COR-L47 (cell line): ENCODE results near the gene ZBTB42.

Source experiments
- DNase-seq: peaks from one replicate; lab custom pipeline; 2025; lab: John Stamatoyannopoulos, UW

Gene ZBTB42

DNA sequence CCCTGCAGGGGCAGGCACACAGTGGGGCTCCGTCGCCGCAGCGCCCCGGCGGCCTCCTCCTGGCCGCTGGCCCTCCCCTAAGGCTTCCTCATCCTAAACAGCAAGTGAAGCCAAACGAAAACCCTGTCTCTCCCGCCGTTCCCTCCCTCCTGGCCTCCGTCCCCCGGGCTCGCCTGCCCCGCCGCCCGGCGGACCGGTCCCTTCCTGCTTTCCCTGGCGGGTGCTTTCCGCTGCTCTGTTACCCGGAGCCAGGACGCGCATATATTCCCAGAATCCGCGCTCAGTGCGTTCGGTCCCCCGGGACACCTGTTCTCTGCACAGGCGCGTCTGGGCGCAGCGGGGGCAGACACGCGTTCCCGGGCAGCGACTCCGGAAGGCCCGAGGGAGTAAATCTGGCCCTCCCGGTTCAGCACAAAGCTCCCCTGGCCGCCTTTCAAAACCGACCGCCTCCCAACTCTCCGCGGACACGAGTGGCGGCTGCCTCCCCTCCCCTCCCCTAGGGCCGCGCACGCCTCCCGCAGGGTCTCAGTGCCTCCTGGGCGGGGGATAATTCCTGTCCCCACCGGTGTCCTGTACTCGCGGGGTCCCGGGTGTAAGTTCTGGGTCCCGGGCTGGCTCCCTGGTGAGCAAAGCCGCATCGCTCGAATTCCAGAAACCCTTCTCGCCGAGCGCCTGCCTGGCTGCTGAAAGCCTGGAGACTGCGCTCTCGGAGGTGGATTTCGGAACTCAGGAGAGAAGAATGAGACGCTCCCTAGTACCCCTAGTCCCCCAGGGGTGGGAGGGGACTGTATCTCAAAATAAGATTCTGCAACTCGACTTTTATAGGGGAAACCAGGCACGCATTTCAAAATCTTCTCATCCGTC, 42.8 kb downstream of the ZBTB42 start:
- no peak for DNase-seq

- no peak for DNase-seq
Measured at GRCh38 chr14:104844306-104845032, 43.6 kb downstream of the ZBTB42 start.

GRCh38 chr14:104845033-104845666, 44.2 kb downstream of the ZBTB42 start:
- DNase-seq: no peak

- DNase-seq: no peak
Measured at GRCh38 chr14:104845834-104846441, 45.0 kb downstream of the ZBTB42 start.

DNA sequence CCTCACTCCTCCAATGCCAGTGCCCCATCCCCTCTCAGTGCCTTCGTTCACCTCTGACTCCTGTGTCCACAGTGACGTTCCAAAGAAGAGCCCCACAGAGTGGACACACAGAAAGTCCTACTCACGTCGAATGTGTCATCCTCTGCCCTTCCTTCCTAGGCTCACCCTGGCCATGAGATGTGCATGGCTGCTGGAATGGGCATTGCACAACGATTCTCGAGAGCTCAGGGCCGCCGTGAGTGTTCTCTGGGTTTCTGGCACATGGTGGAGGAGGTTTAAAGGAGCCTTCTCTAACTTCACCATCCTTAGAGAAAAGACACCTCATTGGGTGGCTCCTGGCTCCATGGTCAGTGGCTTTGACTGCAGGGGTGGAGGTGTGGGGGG, 51.4 kb downstream of the ZBTB42 start:
- DNase-seq: no peak
